ENCODE results near the gene CP.

Gene CP

DNA sequence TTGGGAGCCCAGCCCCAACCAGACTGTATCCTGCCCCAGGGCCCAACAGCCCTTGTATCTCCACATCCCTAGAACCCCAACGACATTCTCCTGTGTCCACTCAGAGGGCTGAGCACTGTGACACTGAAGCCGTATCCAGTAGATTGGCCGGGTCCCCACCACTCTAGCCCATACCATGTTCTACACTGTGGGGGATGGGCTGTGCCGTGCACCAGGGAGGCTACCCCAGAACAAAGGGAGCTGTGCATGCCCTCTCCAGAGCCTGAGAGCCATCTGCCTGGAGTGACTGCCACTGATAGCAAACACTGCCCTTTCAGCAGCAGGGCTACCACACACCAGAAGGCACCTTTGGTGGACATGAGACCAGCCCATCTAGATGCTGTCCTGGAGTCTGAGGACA, 37.1 kb upstream of the CP start:
- TF ChIP-seq, protein P1, sequence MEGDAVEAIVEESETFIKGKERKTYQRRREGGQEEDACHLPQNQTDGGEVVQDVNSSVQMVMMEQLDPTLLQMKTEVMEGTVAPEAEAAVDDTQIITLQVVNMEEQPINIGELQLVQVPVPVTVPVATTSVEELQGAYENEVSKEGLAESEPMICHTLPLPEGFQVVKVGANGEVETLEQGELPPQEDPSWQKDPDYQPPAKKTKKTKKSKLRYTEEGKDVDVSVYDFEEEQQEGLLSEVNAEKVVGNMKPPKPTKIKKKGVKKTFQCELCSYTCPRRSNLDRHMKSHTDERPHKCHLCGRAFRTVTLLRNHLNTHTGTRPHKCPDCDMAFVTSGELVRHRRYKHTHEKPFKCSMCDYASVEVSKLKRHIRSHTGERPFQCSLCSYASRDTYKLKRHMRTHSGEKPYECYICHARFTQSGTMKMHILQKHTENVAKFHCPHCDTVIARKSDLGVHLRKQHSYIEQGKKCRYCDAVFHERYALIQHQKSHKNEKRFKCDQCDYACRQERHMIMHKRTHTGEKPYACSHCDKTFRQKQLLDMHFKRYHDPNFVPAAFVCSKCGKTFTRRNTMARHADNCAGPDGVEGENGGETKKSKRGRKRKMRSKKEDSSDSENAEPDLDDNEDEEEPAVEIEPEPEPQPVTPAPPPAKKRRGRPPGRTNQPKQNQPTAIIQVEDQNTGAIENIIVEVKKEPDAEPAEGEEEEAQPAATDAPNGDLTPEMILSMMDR (IDR thresholded peaks at IDR 0.05; ENCODE audit: low read length): no peak
- no peak for TF ChIP-seq EZH2 (IDR thresholded peaks at IDR 0.05; ENCODE audit: borderline replicate concordance, low read length)
- Histone ChIP-seq H3K9ac (ENCODE audit: low read length) (no peak overlapping the region), H3K4me2 (ENCODE audit: low read length) (no peak overlapping the region), H3K79me2 (ENCODE audit: insufficient read depth, low read length) (no peaks in the 10 kb centered on the region), H3K36me3 (ENCODE audit: insufficient read depth, low read length) (no peaks in the 10 kb centered on the region), H3F3A (ENCODE audit: insufficient read depth, low read length) (no peaks in the 10 kb centered on the region), H3K4me3 (ENCODE audit: low read depth, low read length, poor library complexity, severe bottlenecking) (no peak overlapping the region), H3K9me3 (ENCODE audit: low read length) (0 out of 2 replicates have a peak, but pooled peaks cover 2% of the 10 kb centered on the region), H3K27ac (ENCODE audit: low read depth, low read length, poor library complexity, severe bottlenecking) (no peak overlapping the region), H2AFZ (ENCODE audit: low read length) (no peak overlapping the region), H3K4me1 (ENCODE audit: insufficient read depth, low read length, severe bottlenecking) (no peaks in the 10 kb centered on the region), H3K27me3 (ENCODE audit: insufficient read depth, low read length) (no peaks in the 10 kb centered on the region), H3K9me2 (ENCODE audit: low read depth, low read length) (0 out of 2 replicates have a peak, but pooled peaks cover 2% of the 10 kb centered on the region), H4K20me1 (ENCODE audit: insufficient read depth, low read length) (no peaks in the 10 kb centered on the region)

DNA sequence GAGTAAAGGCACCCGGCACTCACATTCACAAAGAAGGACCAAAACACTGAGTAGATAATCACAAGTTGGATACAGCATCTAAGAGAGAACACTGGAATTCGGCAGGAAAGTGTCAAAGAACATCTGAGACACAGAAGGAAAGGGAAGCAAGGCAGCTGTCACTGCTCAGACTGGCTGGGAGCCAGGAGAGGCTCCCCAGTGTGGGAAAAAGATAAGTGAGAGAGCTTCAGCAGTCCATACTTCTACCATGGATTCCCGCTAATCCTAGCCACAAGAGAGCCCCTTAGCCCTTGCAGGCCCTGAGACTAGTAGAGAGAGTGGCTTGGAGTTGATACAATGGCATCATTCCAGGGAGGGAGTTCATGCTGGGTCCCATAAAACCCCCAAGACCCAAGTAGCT, 36.7 kb upstream of the CP start:
- Histone ChIP-seq H3K4me1 (ENCODE audit: insufficient read depth, low read length, severe bottlenecking) (no peaks in the 10 kb centered on the region), H4K20me1 (ENCODE audit: insufficient read depth, low read length) (no peaks in the 10 kb centered on the region), H3K9ac (ENCODE audit: low read length) (no peak overlapping the region), H3K27ac (ENCODE audit: low read depth, low read length, poor library complexity, severe bottlenecking) (no peak overlapping the region), H3K4me3 (ENCODE audit: low read depth, low read length, poor library complexity, severe bottlenecking) (no peak overlapping the region), H3K79me2 (ENCODE audit: insufficient read depth, low read length) (no peaks in the 10 kb centered on the region), H3K9me3 (ENCODE audit: low read length) (0 out of 2 replicates have a peak, but pooled peaks cover 2% of the 10 kb centered on the region), H3K27me3 (ENCODE audit: insufficient read depth, low read length) (no peaks in the 10 kb centered on the region), H3K4me2 (ENCODE audit: low read length) (no peak overlapping the region), H2AFZ (ENCODE audit: low read length) (no peak overlapping the region), H3K36me3 (ENCODE audit: insufficient read depth, low read length) (no peaks in the 10 kb centered on the region), H3F3A (ENCODE audit: insufficient read depth, low read length) (no peaks in the 10 kb centered on the region), H3K9me2 (ENCODE audit: low read depth, low read length) (0 out of 2 replicates have a peak, but pooled peaks cover 2% of the 10 kb centered on the region)
- TF ChIP-seq EZH2 (IDR thresholded peaks at IDR 0.05; ENCODE audit: borderline replicate concordance, low read length): no peak
- TF ChIP-seq, protein P1 (IDR thresholded peaks at IDR 0.05; ENCODE audit: low read length): no peak

DNA sequence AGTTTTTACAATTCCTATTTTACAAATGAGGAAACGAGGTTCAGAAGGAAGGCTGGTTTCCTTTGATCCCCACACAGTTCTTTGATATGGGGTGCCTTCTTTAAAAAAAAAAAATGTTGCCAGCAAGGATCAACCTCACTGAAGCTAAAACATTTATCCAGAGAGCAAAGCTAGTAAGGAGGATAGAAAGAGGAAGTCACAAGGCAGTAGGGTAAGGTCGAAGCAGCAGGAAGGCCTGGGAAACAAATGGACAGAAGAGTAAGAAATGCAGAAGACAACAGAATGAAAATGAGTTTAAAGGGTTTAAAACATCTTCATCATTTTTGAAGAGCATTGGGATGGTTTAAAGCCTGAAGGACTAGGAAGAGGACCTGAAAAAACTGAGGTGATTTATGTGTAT, 30.6 kb upstream of the CP start:
- Histone ChIP-seq H3K79me2 (ENCODE audit: insufficient read depth, low read length) (no peaks in the 10 kb centered on the region), H3K4me3 (ENCODE audit: low read depth, low read length, poor library complexity, severe bottlenecking) (no peak overlapping the region), H3K4me1 (ENCODE audit: insufficient read depth, low read length, severe bottlenecking) (peaks cover 18% of the 10 kb centered on the region), H3K36me3 (ENCODE audit: insufficient read depth, low read length) (no peaks in the 10 kb centered on the region), H3K27me3 (ENCODE audit: insufficient read depth, low read length) (no peaks in the 10 kb centered on the region), H2AFZ (ENCODE audit: low read length) (no peak overlapping the region), H3K9me3 (ENCODE audit: low read length) (0 out of 2 replicates have a peak, but pooled peaks cover 2% of the 10 kb centered on the region), H3F3A (ENCODE audit: insufficient read depth, low read length) (no peaks in the 10 kb centered on the region), H3K27ac (ENCODE audit: low read depth, low read length, poor library complexity, severe bottlenecking) (no peak overlapping the region), H4K20me1 (ENCODE audit: insufficient read depth, low read length) (no peaks in the 10 kb centered on the region), H3K4me2 (ENCODE audit: low read length) (no peak overlapping the region), H3K9me2 (ENCODE audit: low read depth, low read length) (no peaks in the 10 kb centered on the region), H3K9ac (ENCODE audit: low read length) (no peak overlapping the region)
- TF ChIP-seq, protein P1 (IDR thresholded peaks at IDR 0.05; ENCODE audit: low read length): no peak
- no peak for TF ChIP-seq EZH2 (IDR thresholded peaks at IDR 0.05; ENCODE audit: borderline replicate concordance, low read length)

All from OCI-LY1 (cell line).